HepG2 (cell line): ENCODE results near the gene VDAC1. TPM values are rescaled to one million over a fixed set of nuclear protein-coding genes. Genes with fewer than 3 reads are reported as not detected.

Experiments
- HOXA7 ChIP-seq: sonication (generic); formaldehyde crosslinking; IDR thresholded peaks from 2 replicates; pipeline ENCODE4 v1.8.1; 2022; ENCODE audit warnings: mild to moderate bottlenecking, missing genetic modification reagents, moderate library complexity
- MEIS1 ChIP-seq: sonication (generic); formaldehyde crosslinking; IDR thresholded peaks from 2 replicates; pipeline ENCODE4 v1.9.0; 2021; ENCODE audit warnings: mild to moderate bottlenecking, missing genetic modification reagents, moderate library complexity, borderline replicate concordance
- NCOA5 ChIP-seq: sonication (generic); formaldehyde crosslinking; IDR thresholded peaks from 2 replicates; pipeline ENCODE4 v1.4.0; 2020; ENCODE audit warnings: missing genetic modification reagents
- NFIC ChIP-seq: IDR thresholded peaks from 2 replicates; pipeline ENCODE4 v1.6.1; 2012; ENCODE audit warnings: mild to moderate bottlenecking, low read length, inconsistent platforms
- NR1H2 ChIP-seq: sonication (generic); formaldehyde crosslinking; IDR thresholded peaks from 2 replicates; pipeline ENCODE4 v1.8.1; 2022; ENCODE audit warnings: low read depth, missing genetic modification reagents, borderline replicate concordance
- PHF8 ChIP-seq: sonication (generic); formaldehyde crosslinking; IDR thresholded peaks from 2 replicates; pipeline ENCODE4 v1.5.0; 2020; ENCODE audit warnings: missing genetic modification reagents
- PLRG1 ChIP-seq: fragments of 450-650 bp; conservative IDR thresholded peaks from 2 replicates; pipeline ENCODE4 v1.6.1; 2016
- TOPORS ChIP-seq: sonication (generic); formaldehyde crosslinking; IDR thresholded peaks from 2 replicates; pipeline ENCODE4 v1.8.0; 2023; ENCODE audit warnings: mild to moderate bottlenecking, missing genetic modification reagents
- ZNF317 ChIP-seq: sonication (generic); formaldehyde crosslinking; IDR thresholded peaks from 2 replicates; pipeline ENCODE4 v1.5.0; 2020; ENCODE audit warnings: mild to moderate bottlenecking, missing genetic modification reagents
- ZNF33B ChIP-seq: sonication (generic); formaldehyde crosslinking; IDR thresholded peaks from 2 replicates; pipeline ENCODE4 v1.5.1; 2020; ENCODE audit warnings: mild to moderate bottlenecking, missing genetic modification reagents
- polyA plus RNA-seq, 8 experiments: library from polyadenylated mRNA; depleted of rRNA in 3 of 8; stranded (reverse) in 7 of 8; unstranded in 1 of 8; fragments of >200 nt; fragmentation: Illumina TruSeq in 4 of 8; extraction: Trizol in 4 of 8; gene quantifications; 2 replicates each; pipeline versions ENCODE4 v1.2.1 to v1.2.3, GENCODE V29; 2011 to 2016; ENCODE audit warnings: low read depth in 4 of 8, missing spikeins in 1 of 8, mixed read lengths in 1 of 8; ENCODE audit not compliant: insufficient read depth in 1 of 8
- total RNA-seq, 5 experiments: library from RNA; depleted of rRNA; stranded (reverse); fragments of >200 nt; fragmentation: Illumina TruSeq; extraction: Trizol; gene quantifications; 2 replicates each; pipeline ENCODE4 v1.2.3, GENCODE V29; 2016; ENCODE audit warnings: low read depth in 1 of 5
- TF ChIP-seq, protein P1 (sequence below): sonication (generic); formaldehyde crosslinking; IDR thresholded peaks from 2 replicates; pipeline ENCODE4 v1.4.0; 2020; ENCODE audit warnings: mild to moderate bottlenecking, missing genetic modification reagents
- TF ChIP-seq, protein P2 (sequence below): IDR thresholded peaks from 2 replicates; pipeline ENCODE4 v1.6.1; 2016; ENCODE audit warnings: low read depth
- TF ChIP-seq, protein P3 (sequence below): sonication (generic); formaldehyde crosslinking; conservative IDR thresholded peaks from 2 replicates; pipeline ENCODE4 v1.8.0; 2022; ENCODE audit warnings: missing genetic modification reagents
- TF ChIP-seq, protein P4 (sequence below): IDR thresholded peaks from 2 replicates; pipeline ENCODE4 v1.6.1; 2016; ENCODE audit warnings: control low read depth
- TF ChIP-seq, protein P5 (sequence below): sonication (generic); formaldehyde crosslinking; IDR thresholded peaks from 2 replicates; pipeline ENCODE4 v1.5.0; 2020; ENCODE audit warnings: mild to moderate bottlenecking, missing genetic modification reagents

VDAC1 gene
- total and polyA plus RNA-seq, 2 of the 13 experiments (the other 11 are each of a cell fraction or from before 2014, with no cell fraction given) = 112 to 380 TPM

DNA sequence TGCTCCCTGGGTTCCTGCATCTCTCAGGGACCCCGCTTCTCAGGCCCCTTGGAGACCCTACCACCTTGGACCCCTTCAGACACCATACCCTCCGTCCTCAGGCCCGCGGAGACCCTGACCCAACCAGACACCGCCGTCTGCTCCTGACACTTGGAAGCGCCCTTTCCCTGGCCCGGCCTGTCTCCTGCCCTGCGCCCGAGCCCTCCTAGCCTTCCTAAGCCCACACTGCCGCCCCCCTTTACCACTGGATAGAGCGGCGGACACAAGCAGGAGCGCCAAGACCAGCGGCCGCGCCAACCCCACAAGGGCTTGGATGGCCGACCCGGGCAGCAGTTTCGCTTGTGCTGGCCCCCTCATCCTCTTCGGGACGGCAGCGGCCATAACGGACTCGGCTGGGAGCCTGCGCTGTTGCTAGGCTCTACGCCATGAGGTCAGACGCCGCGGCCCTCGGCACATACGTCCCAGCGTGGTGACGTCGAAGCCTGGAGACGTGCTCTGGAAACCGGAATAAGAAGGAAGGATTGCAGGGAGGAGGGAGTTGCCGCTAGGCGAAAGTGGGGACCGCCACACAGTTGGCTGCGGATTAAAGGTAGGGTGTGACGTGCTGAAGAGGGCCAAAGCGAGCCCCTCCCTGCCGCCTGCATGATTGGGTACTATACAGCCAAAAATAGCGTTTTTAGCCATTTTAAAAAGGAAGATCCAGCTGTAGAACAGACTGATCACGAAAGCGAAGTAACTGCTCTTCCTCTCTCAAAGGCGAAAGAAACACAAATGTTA lies 36.4 kb downstream of the VDAC1 start, which contains the start of gene C5orf15 (continued):
- TF ChIP-seq, protein P1, sequence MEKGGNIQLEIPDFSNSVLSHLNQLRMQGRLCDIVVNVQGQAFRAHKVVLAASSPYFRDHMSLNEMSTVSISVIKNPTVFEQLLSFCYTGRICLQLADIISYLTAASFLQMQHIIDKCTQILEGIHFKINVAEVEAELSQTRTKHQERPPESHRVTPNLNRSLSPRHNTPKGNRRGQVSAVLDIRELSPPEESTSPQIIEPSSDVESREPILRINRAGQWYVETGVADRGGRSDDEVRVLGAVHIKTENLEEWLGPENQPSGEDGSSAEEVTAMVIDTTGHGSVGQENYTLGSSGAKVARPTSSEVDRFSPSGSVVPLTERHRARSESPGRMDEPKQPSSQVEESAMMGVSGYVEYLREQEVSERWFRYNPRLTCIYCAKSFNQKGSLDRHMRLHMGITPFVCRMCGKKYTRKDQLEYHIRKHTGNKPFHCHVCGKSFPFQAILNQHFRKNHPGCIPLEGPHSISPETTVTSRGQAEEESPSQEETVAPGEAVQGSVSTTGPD (CRISPR knock-in tag) = 0 out of 2 replicates have a peak, but pooled peaks have one; percentile 17
- no peak for TF ChIP-seq NR1H2 (CRISPR knock-in tag)
- TF ChIP-seq HOXA7 (CRISPR knock-in tag) = no peak
- peak; percentile 74; the same call in 1 of the 2 replicates for TF ChIP-seq TOPORS (CRISPR knock-in tag)
- TF ChIP-seq NCOA5 (CRISPR knock-in tag) = no peak
- TF ChIP-seq, protein P2, sequence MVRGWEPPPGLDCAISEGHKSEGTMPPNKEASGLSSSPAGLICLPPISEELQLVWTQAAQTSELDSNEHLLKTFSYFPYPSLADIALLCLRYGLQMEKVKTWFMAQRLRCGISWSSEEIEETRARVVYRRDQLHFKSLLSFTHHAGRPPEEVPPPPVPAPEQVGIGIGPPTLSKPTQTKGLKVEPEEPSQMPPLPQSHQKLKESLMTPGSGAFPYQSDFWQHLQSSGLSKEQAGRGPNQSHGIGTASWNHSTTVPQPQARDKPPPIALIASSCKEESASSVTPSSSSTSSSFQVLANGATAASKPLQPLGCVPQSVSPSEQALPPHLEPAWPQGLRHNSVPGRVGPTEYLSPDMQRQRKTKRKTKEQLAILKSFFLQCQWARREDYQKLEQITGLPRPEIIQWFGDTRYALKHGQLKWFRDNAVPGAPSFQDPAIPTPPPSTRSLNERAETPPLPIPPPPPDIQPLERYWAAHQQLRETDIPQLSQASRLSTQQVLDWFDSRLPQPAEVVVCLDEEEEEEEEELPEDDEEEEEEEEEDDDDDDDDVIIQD (CRISPR knock-in tag) = no peak
- no peak for TF ChIP-seq NFIC
- peak; percentile 96 for TF ChIP-seq ZNF33B
- TF ChIP-seq PLRG1 = no peak
- TF ChIP-seq, protein P3, sequence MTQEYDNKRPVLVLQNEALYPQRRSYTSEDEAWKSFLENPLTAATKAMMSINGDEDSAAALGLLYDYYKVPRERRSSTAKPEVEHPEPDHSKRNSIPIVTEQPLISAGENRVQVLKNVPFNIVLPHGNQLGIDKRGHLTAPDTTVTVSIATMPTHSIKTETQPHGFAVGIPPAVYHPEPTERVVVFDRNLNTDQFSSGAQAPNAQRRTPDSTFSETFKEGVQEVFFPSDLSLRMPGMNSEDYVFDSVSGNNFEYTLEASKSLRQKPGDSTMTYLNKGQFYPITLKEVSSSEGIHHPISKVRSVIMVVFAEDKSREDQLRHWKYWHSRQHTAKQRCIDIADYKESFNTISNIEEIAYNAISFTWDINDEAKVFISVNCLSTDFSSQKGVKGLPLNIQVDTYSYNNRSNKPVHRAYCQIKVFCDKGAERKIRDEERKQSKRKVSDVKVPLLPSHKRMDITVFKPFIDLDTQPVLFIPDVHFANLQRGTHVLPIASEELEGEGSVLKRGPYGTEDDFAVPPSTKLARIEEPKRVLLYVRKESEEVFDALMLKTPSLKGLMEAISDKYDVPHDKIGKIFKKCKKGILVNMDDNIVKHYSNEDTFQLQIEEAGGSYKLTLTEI (CRISPR knock-in tag) = no peak
- TF ChIP-seq, protein P4, sequence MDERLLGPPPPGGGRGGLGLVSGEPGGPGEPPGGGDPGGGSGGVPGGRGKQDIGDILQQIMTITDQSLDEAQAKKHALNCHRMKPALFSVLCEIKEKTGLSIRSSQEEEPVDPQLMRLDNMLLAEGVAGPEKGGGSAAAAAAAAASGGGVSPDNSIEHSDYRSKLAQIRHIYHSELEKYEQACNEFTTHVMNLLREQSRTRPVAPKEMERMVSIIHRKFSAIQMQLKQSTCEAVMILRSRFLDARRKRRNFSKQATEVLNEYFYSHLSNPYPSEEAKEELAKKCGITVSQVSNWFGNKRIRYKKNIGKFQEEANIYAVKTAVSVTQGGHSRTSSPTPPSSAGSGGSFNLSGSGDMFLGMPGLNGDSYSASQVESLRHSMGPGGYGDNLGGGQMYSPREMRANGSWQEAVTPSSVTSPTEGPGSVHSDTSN (CRISPR knock-in tag) = no peak
- TF ChIP-seq MEIS1 (CRISPR knock-in tag) = no peak
- TF ChIP-seq ZNF317 = peak; percentile 20; the same call in 1 of the 2 replicates
- TF ChIP-seq, protein P5, sequence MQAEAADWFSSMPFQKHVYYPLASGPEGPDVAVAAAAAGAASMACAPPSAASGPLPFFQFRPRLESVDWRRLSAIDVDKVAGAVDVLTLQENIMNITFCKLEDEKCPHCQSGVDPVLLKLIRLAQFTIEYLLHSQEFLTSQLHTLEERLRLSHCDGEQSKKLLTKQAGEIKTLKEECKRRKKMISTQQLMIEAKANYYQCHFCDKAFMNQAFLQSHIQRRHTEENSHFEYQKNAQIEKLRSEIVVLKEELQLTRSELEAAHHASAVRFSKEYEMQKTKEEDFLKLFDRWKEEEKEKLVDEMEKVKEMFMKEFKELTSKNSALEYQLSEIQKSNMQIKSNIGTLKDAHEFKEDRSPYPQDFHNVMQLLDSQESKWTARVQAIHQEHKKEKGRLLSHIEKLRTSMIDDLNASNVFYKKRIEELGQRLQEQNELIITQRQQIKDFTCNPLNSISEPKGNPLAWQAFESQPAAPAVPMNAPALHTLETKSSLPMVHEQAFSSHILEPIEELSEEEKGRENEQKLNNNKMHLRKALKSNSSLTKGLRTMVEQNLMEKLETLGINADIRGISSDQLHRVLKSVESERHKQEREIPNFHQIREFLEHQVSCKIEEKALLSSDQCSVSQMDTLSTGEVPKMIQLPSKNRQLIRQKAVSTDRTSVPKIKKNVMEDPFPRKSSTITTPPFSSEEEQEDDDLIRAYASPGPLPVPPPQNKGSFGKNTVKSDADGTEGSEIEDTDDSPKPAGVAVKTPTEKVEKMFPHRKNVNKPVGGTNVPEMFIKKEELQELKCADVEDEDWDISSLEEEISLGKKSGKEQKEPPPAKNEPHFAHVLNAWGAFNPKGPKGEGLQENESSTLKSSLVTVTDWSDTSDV (CRISPR knock-in tag) = 0 out of 2 replicates have a peak, but pooled peaks have one; percentile 18
- TF ChIP-seq PHF8 (CRISPR knock-in tag) = peak; percentile 98
